Skin epidermis (tissue), 12 donors: Measurements from ENCODE around the gene ACKR3.

Source experiments
- H3K27ac ChIP-seq, 21 experiments: fragments of 200-600 bp; sonication (generic) in 11 of 21; one replicate each; pipeline ENCODE4 v1.5.0; 2020; ENCODE audit warnings: mild to moderate bottlenecking in 3 of 21, inconsistent platforms in 2 of 21, moderate library complexity in 2 of 21
- H3K4me3 ChIP-seq, 7 experiments: fragments of 200-600 bp; sonication (generic) in 2 of 7; one replicate each; pipeline ENCODE4 v1.5.0; 2020; ENCODE audit warnings: inconsistent platforms in 2 of 7, mild to moderate bottlenecking in 2 of 7, moderate library complexity in 1 of 7

ACKR3 gene

DNA sequence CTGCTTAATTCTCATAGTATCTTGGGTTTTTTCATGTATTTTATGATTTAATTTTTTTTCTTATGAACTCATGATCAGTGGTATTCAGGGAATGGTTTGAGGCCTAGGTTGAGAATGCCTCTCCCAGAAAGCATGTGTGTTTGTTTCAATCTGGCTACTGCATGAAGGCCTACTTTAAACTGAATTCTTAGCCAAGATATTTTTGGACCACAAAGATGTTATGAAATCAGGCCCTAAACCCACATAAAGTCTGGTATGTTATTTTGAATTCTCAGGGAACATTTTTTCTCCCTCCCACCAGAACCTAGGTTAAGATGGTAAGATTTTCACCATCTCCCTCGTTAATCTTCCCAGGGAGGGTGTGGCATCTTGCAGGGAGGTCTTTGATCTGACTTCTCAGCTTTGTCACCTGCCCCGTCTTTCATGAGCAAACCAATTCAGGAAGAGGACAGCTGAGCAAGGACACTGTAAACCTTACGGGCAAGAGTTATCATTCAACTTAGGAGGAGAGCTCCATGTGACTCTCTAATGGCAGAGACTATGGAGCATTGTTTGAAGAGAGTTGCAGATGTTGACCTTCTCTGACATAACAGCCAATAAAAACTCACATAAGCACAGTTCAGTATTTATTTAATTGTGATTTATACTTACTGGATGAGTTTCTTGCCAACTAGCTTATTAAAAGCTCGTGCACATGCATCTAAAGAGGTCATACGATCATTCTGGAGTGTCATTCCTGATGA, 21.3 kb upstream of the ACKR3 start:
- Histone ChIP-seq H3K27ac (peak overlapping the region in 4 of 21 experiments; percentile 31 to 90 (median 80)), H3K4me3 (no peak overlapping the region)

DNA sequence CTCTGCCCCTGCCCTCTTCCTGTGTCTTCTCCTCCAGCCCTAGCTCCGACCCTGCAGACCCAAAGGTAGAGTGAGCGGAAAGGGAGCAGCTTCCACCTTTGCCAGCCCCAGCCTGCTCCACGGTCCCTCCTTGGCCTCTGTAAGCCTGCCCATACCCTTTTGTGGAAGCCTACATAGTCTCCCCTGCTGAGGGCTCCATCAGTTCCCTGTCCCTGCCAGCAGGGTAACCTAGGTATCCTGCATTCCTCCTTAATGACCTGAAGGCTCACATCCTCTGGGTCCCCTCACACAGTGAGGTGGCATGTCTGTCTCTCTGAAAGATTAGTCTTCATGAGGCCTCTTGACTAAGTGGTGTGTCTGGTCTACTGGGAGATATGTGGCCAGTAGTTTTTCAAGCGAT, 20.5 kb upstream of the ACKR3 start:
- Histone ChIP-seq H3K4me3 (no peak overlapping the region), H3K27ac (peak overlapping the region in 1 of 21 experiments; percentile 84)

DNA sequence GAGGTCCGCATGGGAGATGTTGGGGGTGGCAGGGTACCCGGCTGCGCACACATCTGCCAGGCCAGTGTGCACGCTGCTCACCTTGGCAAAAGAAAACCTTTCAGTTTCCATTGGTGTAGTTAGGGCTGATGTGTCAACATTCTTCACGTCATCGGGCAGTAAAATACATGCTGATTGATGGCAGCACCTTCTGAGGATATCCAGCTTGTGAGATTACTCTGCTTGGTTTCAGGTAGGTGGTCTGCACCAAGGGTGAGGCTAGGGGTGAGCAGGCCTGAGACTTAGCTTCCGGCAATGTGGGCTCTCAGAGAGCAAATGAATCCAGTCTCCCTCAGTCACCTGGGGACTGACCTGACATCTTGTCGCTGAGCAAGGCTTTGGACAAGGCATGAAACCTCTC, 19.3 kb upstream of the ACKR3 start:
- Histone ChIP-seq H3K27ac (no peak overlapping the region), H3K4me3 (no peak overlapping the region)

DNA sequence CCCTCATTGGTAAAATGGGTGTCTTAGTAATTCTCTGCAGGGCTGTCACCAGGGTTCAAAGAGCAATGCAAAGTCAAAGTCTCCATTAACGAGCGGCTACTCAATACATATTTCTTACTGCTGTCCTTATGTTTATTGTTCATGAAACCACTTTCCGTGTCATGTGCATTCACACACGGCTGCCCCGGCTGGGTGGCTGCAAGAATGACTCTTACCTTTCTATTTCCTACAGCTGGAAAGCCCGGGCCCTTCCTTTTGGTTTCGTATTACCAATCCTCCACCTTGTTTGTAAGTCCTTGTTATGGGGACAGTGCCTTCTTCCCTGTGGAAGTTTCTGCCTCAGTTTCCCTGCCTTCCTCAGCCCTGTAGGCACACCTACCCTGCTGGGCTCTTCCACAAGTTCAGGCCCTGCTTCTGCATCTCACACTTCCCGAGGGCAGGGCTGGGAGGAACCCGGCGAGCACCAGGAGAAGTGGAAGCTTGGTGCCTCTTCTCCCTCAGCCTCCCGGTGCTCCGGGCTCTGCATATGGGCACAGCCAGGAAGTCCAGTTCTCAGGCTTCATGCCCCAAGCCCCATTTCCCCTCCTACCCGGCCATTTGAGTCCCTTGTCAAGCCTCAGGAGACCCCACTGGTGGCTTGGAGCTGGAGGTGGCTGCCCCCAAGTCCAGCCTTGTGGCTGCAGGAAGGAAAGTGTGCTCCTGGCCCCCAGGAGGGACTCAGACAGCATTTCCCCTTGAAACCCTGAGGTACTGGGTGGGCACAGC, 18.7 kb upstream of the ACKR3 start:
- no peak overlapping the region for H3K27ac ChIP-seq

DNA sequence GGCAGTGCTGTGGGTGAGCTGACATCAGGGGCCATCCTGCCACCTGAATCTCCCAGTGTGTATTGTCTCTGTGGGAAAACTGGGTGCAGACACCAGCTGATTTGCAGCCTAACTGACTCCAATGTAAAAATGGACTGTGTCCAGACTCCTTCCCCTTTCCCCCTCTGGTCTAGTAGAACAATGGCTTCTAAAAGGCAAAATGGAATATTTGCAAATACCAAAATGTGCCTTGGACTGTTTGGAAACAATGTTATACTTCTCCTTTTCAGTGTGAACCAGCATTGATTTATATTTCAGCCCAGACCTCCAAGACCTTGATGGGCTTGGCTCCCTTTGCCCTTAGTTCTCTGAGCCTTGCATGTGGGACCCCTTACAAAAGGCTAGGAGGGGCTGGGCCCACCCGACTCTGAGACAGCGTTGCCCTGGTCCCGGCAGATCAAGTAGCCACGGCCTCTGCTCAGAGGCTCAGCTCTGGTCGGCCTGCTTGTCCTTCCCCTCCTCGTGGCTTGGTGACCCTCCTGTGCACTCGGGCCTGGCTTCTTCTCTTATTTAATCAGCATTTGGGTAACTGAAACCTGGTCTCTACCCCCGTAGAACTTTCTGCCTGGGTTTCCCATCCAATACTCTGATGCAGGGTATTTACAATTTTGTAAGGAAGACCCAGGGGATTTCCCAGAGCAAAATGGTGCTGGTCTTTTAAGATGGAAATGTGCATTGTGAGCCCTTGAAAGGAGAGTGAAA, 18.0 kb upstream of the ACKR3 start:
- Histone ChIP-seq H3K27ac (no peak overlapping the region), H3K4me3 (no peak overlapping the region)

More for the DNA sequence above, 18.7 kb upstream of the ACKR3 start:
- no peak overlapping the region for H3K4me3 ChIP-seq

DNA sequence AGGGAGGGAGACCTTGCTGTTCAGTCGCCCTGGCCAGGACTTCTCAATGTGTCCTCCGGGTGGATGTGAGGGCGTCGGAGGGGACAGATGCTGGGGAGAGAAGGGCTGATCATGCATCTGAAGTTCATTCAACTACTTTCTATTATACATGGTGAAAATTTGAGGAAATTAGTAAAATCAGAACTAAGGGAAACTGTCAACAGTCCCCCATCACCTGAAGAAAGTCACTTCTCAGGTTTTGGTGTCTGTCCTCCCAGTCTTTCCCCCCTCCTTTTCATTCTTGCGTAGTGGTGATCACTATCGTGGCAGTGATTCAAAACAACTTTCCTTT, 17.4 kb upstream of the ACKR3 start:
- Histone ChIP-seq H3K4me3 (no peak overlapping the region), H3K27ac (no peak overlapping the region)

DNA sequence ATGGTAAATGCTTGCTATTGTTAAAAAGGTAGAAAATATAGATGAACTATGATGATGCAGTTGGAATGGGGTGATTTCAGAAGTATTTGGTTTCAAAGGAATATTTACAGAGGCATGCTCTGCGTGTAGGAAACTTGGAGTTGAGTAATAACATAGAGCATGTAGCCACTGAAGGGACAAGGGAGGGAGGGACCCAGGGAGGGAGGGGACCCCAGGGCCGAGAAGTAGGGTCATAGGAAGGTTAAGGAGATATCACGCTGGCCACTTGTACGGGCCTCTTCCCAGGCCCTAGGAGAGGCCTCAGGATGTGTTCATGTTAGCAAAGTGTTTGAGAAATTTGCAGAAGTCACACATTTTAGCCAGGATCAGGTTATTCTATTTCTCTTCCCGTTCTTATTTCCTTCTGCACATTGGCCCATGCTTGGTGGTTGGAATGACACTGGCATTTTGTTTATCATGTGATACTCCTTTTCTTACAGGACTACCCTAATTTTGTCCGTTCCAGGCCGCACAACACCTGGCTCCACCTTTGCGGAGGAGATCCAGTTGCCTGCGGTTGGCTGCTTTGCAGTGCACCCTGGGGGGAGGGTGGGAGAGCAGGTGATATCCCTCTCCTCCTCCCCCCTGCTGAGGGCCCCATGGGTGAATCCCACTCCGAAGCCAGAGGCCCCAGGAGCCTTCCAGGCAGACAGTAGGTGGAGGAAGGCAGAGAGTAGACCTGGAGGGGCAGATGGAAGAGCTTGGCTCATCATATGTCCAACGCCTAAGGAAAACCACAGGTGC, 16.9 kb upstream of the ACKR3 start:
- H3K27ac ChIP-seq: no peak overlapping the region

DNA sequence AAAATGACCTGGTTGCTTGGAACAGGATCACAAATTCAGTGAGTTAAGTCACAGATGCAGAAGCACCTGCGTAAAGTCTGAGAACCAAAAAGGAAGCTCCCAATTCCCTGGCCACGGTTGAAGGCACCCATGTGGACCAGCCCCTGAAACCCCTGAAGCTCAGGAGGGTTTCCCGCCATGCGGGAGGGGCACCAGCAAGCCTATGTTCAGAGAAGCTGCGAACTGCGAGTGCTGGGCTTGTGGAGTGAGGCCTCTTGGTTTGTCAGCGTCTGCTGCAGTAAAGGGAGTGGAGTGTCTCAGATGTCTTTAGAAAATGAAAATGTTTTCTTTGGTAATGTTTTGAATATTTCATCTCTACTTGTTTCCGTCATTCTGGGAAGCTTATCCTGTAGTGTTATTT, 16.1 kb upstream of the ACKR3 start:
- Histone ChIP-seq H3K27ac (no peak overlapping the region), H3K4me3 (no peak overlapping the region)

More for the DNA sequence above, 16.9 kb upstream of the ACKR3 start:
- no peak overlapping the region for H3K4me3 ChIP-seq

DNA sequence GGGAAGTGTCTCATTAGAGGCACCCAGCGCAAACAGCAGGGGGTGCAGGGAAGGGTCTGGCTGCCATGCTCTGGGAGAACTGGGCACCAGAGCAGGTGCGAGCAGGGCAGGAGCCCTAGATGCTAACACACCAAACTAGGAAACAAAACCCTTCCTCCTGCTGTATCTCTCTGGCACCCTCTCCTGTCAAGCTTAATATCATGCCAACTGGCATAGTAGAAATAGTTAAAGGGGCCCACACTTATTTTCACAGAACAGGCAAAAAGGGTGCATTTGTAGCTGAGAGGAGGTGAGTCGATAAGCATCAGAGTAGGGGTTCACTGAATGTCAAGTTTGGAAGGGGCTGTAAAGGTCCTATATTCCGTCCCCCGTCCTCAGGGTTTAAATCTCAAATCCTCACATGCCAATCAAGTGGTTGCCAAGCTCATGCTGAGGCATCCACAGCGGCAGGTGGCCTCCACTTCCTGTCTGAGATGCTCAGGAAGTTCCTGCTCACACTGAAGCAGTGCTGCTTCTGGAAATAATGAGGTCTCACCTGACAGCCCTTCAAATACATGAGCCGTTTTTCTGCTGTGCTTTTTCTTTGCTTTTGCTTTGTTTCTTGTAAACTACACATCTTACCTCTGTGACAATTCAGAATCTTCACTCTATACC, 14.9 kb upstream of the ACKR3 start:
- H3K4me3 ChIP-seq: no peak overlapping the region
- H3K27ac ChIP-seq: no peak overlapping the region

DNA sequence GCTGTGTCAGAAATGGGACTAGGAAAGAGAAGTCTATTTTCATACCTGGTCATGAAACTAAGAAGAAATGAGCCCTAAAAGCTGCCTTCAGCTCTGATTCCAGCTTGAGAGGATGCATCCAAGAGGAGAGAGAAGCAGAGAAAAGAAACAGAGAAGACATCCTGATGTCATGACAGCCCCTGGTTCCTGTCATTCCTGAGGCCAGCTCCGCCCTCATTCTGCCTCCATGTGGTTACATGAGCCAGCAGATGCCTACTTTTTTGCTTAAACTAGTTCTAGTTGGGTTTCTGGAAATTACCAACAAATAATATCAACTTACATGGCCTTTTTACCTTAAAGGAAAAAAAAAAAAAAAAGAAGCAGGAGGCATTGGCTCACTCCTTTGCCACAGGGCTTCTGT, 14.1 kb upstream of the ACKR3 start:
- H3K4me3 ChIP-seq: no peak overlapping the region
- H3K27ac ChIP-seq: no peak overlapping the region

DNA sequence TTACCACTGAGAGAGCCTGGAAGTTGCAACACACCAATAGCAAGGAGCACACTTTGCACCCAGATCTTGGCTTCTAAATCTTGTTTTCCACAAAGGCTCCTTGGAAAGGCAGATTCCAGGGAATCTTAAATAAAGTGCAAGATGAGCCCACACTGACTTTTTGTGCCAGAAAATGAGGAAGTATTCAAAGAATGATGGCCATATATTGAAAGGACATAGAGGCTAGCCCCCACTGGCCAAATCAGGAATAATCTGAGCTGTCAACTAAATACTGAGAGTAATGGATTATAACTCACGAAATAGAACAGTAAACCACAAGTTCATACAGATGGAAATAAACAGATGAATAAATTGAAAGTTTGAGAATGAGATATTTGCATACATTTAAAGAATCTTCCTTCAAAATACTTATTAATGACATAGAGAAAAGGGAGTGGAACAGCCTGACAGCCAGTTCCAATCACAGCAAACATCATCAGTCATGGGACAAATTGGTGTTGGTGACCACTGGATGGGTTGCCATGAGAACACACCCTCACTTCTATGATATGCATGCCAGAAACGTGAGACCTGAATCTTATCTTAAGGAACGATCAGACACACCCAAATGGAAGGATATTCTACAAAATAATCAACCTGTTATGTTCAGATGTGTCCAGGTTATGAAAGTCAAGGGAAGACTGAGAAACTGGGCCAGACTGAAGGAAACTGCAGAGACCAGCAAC, 12.2 kb upstream of the ACKR3 start:
- no peak overlapping the region for H3K4me3 ChIP-seq
- no peak overlapping the region for H3K27ac ChIP-seq

DNA sequence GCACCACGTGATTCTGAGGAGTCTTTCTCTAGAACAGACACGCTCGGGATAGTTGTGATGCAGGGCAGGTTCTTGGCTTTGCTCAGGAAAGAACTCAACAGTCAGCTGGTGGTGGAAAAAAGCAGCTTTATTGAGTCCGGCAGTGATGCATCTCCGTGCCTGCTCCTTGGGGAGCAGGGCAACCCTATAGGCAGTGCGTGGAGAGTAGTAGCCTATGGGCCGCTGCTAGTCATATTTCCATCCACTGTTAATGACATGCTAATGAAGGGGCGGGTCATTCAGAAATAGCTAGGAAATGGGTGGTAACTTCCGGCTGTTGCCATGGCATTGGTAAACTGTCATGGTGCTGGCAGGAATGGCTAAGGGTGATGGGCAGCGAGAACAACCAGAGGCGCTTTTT, 11.6 kb upstream of the ACKR3 start:
- H3K27ac ChIP-seq: no peak overlapping the region
- no peak overlapping the region for H3K4me3 ChIP-seq

DNA sequence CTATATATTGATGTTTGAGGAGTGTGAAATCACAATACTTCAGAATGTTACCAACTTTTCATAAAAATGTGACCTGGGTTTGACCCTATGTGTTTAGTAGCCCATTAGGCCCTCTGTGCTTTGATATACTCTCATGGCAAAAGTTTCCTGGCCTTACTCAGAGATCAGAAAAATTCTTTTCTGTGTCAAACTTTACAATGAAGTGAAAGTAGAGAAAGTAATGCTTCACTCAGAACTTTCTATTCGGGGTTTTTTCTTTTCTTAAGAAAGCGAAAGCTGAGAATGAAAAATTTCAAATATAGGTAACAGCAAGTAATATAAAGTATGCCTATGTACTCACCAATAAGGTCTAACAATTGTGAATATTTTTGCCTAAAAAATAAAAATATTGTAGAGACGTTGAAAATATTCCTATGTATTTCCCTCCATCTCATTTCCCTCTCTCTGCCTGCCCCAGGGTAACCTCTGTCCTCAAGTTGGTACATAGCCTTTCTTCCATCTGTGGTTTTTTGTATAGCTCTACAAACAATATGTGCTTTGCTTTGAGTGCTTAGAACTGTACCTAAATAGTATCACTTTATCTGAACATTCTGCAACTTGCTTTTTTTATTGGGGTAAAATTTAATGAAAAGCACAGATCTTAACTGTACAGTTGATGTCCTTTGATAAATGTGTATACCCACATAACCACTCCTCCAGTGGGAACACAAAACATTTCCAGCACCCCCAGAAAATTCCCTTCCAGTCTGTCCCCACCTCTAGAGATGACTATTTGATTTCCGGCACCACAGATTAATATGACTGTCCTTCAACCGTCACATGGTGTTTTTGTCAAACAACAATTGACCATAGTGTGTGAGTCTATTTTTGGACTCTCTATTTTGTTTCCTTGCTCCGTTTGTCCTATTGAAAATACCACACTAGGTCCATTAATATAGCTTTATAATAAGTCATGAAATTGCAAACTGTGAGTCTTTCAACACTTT, 10.3 kb upstream of the ACKR3 start:
- H3K4me3 ChIP-seq: no peak overlapping the region
- H3K27ac ChIP-seq: no peak overlapping the region

DNA sequence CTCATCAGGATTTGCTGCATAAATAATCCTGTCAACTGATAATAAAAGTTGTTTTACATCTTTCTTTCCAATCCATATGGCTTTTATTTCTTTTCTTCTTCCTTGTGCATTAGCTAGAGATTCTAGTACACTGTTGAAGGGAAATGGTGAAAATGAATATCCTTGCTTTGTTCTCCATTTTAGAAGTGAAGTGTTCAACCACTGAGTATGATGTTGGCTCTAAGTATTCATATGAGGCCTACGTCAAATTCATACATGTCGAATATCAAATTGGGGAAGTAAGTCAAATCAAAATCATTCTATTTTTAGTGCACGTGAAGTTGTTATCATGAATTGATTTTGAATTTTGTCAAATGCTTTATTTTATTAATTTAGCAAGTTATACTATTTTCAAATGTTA, 7.8 kb upstream of the ACKR3 start:
- Histone ChIP-seq H3K4me3 (no peak overlapping the region), H3K27ac (no peak overlapping the region)

DNA sequence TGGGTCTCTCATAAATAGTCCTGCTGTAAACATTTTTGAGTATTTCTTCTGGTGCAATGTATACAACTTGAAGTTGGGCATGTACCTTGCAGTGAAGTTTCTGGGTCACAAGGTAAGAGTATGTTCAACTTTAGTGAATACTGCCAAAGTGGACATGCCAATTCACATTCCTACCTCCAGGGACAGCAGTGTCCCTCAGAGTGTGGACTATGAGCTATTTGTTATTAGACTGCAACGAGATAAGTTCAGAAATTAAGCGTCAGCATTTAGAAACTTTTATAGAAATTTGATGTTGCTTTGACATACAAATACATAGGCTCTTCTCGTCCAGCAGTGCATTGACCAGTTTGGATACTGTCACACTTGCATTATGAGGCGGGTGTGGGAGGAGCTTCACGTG, 7.2 kb upstream of the ACKR3 start:
- no peak overlapping the region for H3K4me3 ChIP-seq

DNA sequence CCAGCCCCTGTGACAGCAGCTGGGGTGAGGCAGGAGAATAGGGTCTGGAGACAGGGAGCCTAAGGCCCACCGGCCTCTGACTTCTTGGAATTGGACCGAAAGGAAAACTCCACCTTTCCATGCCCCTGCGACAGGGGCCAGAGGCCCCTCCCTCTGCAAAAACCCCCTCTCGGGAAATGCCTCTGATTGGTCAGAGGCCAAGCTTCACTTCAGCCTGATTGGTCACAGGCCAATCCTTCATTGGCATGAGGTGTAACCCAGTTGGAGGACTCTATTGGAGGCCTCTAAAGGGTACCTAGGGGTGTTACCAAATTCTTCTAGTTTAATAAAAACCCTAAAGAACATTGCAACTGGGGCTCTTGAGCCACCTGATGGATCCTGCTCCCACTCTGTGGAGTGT, 5.7 kb upstream of the ACKR3 start:
- H3K4me3 ChIP-seq: no peak overlapping the region
- no peak overlapping the region for H3K27ac ChIP-seq

More for the DNA sequence above, 7.2 kb upstream of the ACKR3 start:
- H3K27ac ChIP-seq: no peak overlapping the region

DNA sequence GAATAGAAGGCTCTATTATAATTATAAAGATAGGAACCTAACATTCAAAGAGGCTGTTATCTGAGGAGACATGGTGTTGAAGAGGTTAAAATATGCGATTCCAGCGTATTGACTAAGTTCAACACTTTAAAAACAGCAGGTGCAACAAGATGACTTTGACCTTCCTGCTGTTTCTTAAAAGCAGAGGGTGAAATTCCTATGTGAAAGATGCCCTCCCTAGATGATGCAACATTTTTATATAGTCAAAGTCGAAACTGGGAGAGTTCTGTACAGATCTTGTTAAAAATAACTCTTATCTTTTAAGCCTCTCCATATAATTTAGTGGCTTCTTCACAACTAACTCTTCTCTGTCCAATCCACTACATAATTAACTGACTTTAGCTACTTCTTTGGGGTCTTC, 4.4 kb upstream of the ACKR3 start:
- no peak overlapping the region for H3K4me3 ChIP-seq

DNA sequence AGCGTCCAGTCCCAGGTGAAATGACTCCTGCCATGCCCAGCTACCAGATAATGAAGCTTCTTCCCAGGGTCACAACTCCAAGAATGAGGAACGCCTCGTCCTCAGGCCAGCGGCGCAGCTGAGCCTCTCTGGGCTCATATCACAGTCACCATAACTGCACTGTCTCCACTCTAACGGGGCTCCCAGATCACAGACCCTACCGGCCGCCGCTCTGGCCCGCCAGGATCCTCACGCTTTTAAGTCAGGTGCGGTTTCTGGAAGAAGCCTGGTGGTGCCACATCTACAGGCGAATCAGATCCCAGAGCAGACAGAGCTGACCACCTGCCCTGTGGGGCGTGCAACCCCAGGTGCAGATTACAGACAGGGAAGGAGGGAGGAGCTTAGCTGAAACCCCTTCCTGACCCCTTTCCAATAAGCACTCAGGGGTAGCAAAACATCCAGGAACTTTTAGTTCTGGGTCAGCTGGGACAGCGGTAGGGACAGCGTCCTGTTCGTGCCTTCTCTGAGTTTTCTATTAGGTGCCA, 3.7 kb upstream of the ACKR3 start:
- Histone ChIP-seq H3K4me3 (no peak overlapping the region), H3K27ac (no peak overlapping the region)

More for the DNA sequence above, 4.4 kb upstream of the ACKR3 start:
- no peak overlapping the region for H3K27ac ChIP-seq
